Endothelial cell of umbilical vein (primary cell): Measurements from ENCODE around the gene SORCS3. TPM values are rescaled to one million over a fixed set of nuclear protein-coding genes. Genes with fewer than 3 reads are reported as not detected.

Source experiments
- BruUV-seq: library from RNA; stranded (reverse); fragments of 400-500 nt; replicated peaks from 2 replicates; lab custom pipeline; 2021; lab: Mats Ljungman, UMichigan
- CTCF ChIA-PET: fragments of 300-600, 350-600 bp; sonication (Branson Sonifier 250); formaldehyde crosslinking; loops from one replicate; lab custom pipeline; 2021; ENCODE audit warnings: antibody characterized with exemption, inconsistent platforms; lab: Charles Lee
- POLR2A ChIA-PET: fragments of 300-600, 350-600 bp; sonication (Branson Sonifier 250); formaldehyde crosslinking; loops from one replicate; lab custom pipeline; 2021; ENCODE audit warnings: antibody characterized with exemption, inconsistent platforms; lab: Charles Lee
- DNase-seq: peaks from one replicate; pipeline ENCODE4 v3.0.0-alpha.2; 2011; ENCODE audit warnings: low read depth, low spot score
- FAIRE-seq: peaks from 2 replicates; lab custom pipeline; 2011; peaks lifted over from hg19 to GRCh38; lab: Jason Lieb, UNC
- H2AFZ ChIP-seq: 2 replicates; pipeline ENCODE4 v1.6.0; 2012; ENCODE audit warnings: low read depth, low read length, control low read depth, inconsistent platforms
- H3K27ac ChIP-seq: 2 replicates; pipeline ENCODE4 v1.5.1; 2011; ENCODE audit warnings: low read depth, mild to moderate bottlenecking, control low read depth, low read length, moderate library complexity; ENCODE audit not compliant: insufficient read depth
- H3K27me3 ChIP-seq, 2 experiments: 2 replicates each; pipeline versions ENCODE4 v1.6.0 to v1.6.1; 2011; ENCODE audit warnings: low read length in 2 of 2, mixed read lengths in 1 of 2; ENCODE audit not compliant: control insufficient read depth in 2 of 2, insufficient read depth in 2 of 2
- H3K36me3 ChIP-seq, 2 experiments: 2 replicates in 1 of 2; 3 replicates in 1 of 2; pipeline ENCODE4 v1.5.1; 2011; ENCODE audit warnings: low read length in 2 of 2, mild to moderate bottlenecking in 1 of 2, moderate library complexity in 1 of 2; ENCODE audit not compliant: control insufficient read depth in 2 of 2, insufficient read depth in 2 of 2; ENCODE audit errors: extremely low read depth in 1 of 2
- H3K4me1 ChIP-seq: 3 replicates; pipeline ENCODE4 v1.5.1; 2011; ENCODE audit warnings: mild to moderate bottlenecking, low read length; ENCODE audit not compliant: control insufficient read depth, insufficient read depth; ENCODE audit errors: extremely low read depth
- H3K4me2 ChIP-seq: 2 replicates; pipeline ENCODE4 v1.6.1; 2011; ENCODE audit warnings: low read length, control low read depth, mixed read lengths; ENCODE audit not compliant: insufficient read depth
- H3K4me3 ChIP-seq, 3 experiments: fragments of 200-600 bp in 1 of 3; sonication (generic), shearing (Covaris generic) in 1 of 3; replicated peaks in 1 of 3; 2 replicates each; pipeline ENCODE4 v1.5.1; 2011 to 2016; ENCODE audit warnings: control low read depth in 3 of 3, low read length in 3 of 3, mild to moderate bottlenecking in 2 of 3, inconsistent platforms in 1 of 3, low read depth in 1 of 3, moderate library complexity in 1 of 3; ENCODE audit not compliant: insufficient read depth in 1 of 3
- H3K79me2 ChIP-seq: 2 replicates; pipeline ENCODE4 v1.6.0; 2012; ENCODE audit warnings: low read length, inconsistent platforms; ENCODE audit not compliant: control insufficient read depth, insufficient read depth
- H3K9ac ChIP-seq: replicated peaks from 2 replicates; pipeline ENCODE3; 2011; ENCODE audit warnings: low read length, control low read depth; ENCODE audit not compliant: insufficient read depth; ENCODE audit errors: extremely low read depth
- H3K9me1 ChIP-seq: replicated peaks from 3 replicates; pipeline ENCODE4 v1.6.0; 2011; ENCODE audit warnings: mild to moderate bottlenecking, low read length; ENCODE audit not compliant: control insufficient read depth, insufficient read depth; ENCODE audit errors: extremely low read depth
- H3K9me3 ChIP-seq: replicated peaks from 2 replicates; pipeline ENCODE4 v1.5.1; 2012; ENCODE audit warnings: low read length, inconsistent platforms; ENCODE audit not compliant: control insufficient read depth, insufficient read depth
- H4K20me1 ChIP-seq: replicated peaks from 2 replicates; pipeline ENCODE3; 2011; ENCODE audit warnings: mild to moderate bottlenecking, low read length; ENCODE audit not compliant: control insufficient read depth, insufficient read depth; ENCODE audit errors: extremely low read depth
- CTCF ChIP-seq, 2 donors: IDR thresholded peaks; 1 replicate in 1 of 2; 2 replicates in 1 of 2; pipeline ENCODE4 v1.5.1; 2011; ENCODE audit warnings: low read length in 2 of 2, mild to moderate bottlenecking in 2 of 2, moderate library complexity in 2 of 2, control low read depth in 1 of 2, inconsistent platforms in 1 of 2, low read depth in 1 of 2; ENCODE audit not compliant: insufficient read depth in 1 of 2; ENCODE audit errors: extremely low read depth in 1 of 2
- EZH2 ChIP-seq: IDR thresholded peaks from 2 replicates; pipeline ENCODE4 v1.6.1; 2012; ENCODE audit warnings: borderline replicate concordance, low read depth, mild to moderate bottlenecking, moderate library complexity, low read length, inconsistent platforms; ENCODE audit not compliant: severe bottlenecking
- FOS ChIP-seq: IDR thresholded peaks from 2 replicates; pipeline ENCODE4 v1.6.1; 2011; ENCODE audit warnings: mild to moderate bottlenecking, low read length, moderate library complexity, borderline replicate concordance; ENCODE audit not compliant: insufficient read depth
- GATA2 ChIP-seq: IDR thresholded peaks from 2 replicates; pipeline ENCODE4 v1.7.0; 2011; ENCODE audit warnings: low read depth, mild to moderate bottlenecking, moderate library complexity, mixed read lengths, low read length; ENCODE audit not compliant: insufficient read length, insufficient read depth
- JUN ChIP-seq: IDR thresholded peaks from 2 replicates; pipeline ENCODE4 v1.6.1; 2011; ENCODE audit warnings: borderline replicate concordance, low read depth; ENCODE audit not compliant: insufficient read length, insufficient read depth
- MAX ChIP-seq: IDR thresholded peaks from 2 replicates; pipeline ENCODE4 v1.6.1; 2011; ENCODE audit not compliant: insufficient read depth, insufficient read length
- MYC ChIP-seq: IDR thresholded peaks from one replicate; pipeline ENCODE4 v1.6.1; 2011; ENCODE audit warnings: mild to moderate bottlenecking, low read depth, low read length
- POLR2A ChIP-seq: IDR thresholded peaks from 2 replicates; pipeline ENCODE4 v1.6.1; 2012; ENCODE audit warnings: low read depth, mild to moderate bottlenecking, control low read depth, low read length
- POLR2AphosphoS5 ChIP-seq: IDR thresholded peaks from 2 replicates; pipeline ENCODE4 v1.6.1; 2012; ENCODE audit warnings: low read depth, mild to moderate bottlenecking, control low read depth, low read length, moderate library complexity; ENCODE audit not compliant: insufficient read depth
- dilution Hi-C: fragments of 300-500 bp; cut with MboI; formaldehyde crosslinking; loops from one replicate; pipeline ENCODE4 v1.15.0; 2019; ENCODE audit warnings: low sequenced_read_pairs; ENCODE audit not compliant: extremely low pct_ligation_motif_present
- intact Hi-C: fragments of 100-400 bp; cut with micrococcal nuclease; formaldehyde crosslinking; loops from one replicate; pipeline ENCODE4 v1.10.0; 2022
- polyA plus RNA-seq, 4 experiments: library from polyadenylated mRNA; depleted of rRNA in 3 of 4; stranded (reverse) in 3 of 4; unstranded in 1 of 4; fragments of >200 nt; gene quantifications; 2 replicates each; pipeline versions ENCODE4 v1.2.1 to v1.2.3, GENCODE V29; 2011 to 2012; ENCODE audit warnings: missing spikeins in 1 of 4
- total RNA-seq: library from RNA; stranded (reverse); gene quantifications from 2 replicates; pipeline ENCODE4 v1.2.3, GENCODE V29; 2021

SORCS3 gene
- total and polyA plus RNA-seq, 2 donors (not counting 3 experiments of a cell fraction or from before 2014, with no cell fraction given), result not detected

DNA sequence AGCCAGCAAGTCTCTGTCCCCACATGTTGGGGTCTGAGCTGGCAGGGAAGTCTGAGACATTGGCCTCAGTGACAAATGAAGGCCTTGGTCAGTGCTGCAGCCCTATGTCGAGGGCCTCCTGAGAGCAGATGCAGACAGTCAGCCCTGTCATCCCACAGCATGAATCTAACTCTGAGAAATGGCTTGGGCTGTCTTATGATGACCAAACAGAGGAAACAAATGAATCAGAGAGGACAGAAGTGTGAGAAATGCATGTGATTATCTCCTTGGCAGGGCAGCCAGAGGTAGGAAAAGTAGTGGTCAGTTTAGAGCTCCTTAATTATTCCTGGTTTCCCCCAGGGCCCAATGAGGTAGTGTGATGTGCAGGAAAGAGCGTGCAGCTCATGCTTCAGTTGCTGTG, 287.6 kb downstream of the SORCS3 start:
- FAIRE-seq (no peak), DNase-seq (no peak)
- intact Hi-C loops (no loop called here), dilution Hi-C loops (no loop called here)
- Histone ChIP-seq H3K9ac (no peak overlapping the region), H3K4me3 (no peak overlapping the region), H3K27me3 (no peaks in the 10 kb centered on the region), H3K9me3 (peaks cover 9% of the 10 kb centered on the region), H2AFZ (no peak overlapping the region), H3K79me2 (no peaks in the 10 kb centered on the region), H3K9me1 (no peaks in the 10 kb centered on the region), H3K4me2 (no peak overlapping the region), H3K36me3 (no peaks in the 10 kb centered on the region), H4K20me1 (no peaks in the 10 kb centered on the region), H3K4me1 (no peaks in the 10 kb centered on the region), H3K27ac (no peak overlapping the region)
- ChIA-PET POLR2A (no interaction called here), CTCF (no interaction called here)
- no TSS peak for BruUV-seq
- TF ChIP-seq MAX (no peak), CTCF (IDR thresholded peaks at IDR 0.05; ENCODE audit: extremely low read depth in 1 of 2, insufficient read depth in 1 of 2, low read depth in 1 of 2, low read length in 2 of 2) (no peak), POLR2A (no peak), EZH2 (no peak), MYC (no peak)

- intact Hi-C loops, result no loop called here
- Histone ChIP-seq H3K9ac (no peak overlapping the region), H4K20me1 (no peaks in the 10 kb centered on the region), H3K4me2 (no peak overlapping the region), H3K4me3 (no peak overlapping the region), H3K4me1 (no peaks in the 10 kb centered on the region), H3K27me3 (no peaks in the 10 kb centered on the region), H3K27ac (no peak overlapping the region), H2AFZ (no peak overlapping the region), H3K79me2 (no peaks in the 10 kb centered on the region), H3K36me3 (no peaks in the 10 kb centered on the region), H3K9me1 (no peaks in the 10 kb centered on the region), H3K9me3 (peaks cover 6% of the 10 kb centered on the region)
- dilution Hi-C loops, result no loop called here
- no peak for DNase-seq
- no TSS peak for BruUV-seq
- ChIA-PET POLR2A (no interaction called here), CTCF (no interaction called here)
- no peak for FAIRE-seq
- no peak for TF ChIP-seq CTCF (IDR thresholded peaks at IDR 0.05; ENCODE audit: extremely low read depth in 1 of 2, insufficient read depth in 1 of 2, low read depth in 1 of 2, low read length in 2 of 2)
- TF ChIP-seq MAX, result no peak
- no peak for TF ChIP-seq POLR2AphosphoS5
- no peak for TF ChIP-seq FOS
- TF ChIP-seq GATA2, result no peak
- TF ChIP-seq MYC, result no peak
- TF ChIP-seq EZH2, result no peak
- TF ChIP-seq JUN, result no peak
- no peak for TF ChIP-seq POLR2A
Observed at GRCh38 chr10:104931612-104932134, 290.6 kb downstream of the SORCS3 start.
